Neutrophil (primary cell): ENCODE results near the gene RBP7.

Experiments used
- H3K27ac ChIP-seq: fragments of 200-600 bp; sonication (generic); 2 replicates; pipeline ENCODE4 v1.5.1; 2016; ENCODE audit warnings: mild to moderate bottlenecking, moderate library complexity
- H3K27me3 ChIP-seq: fragments of 200-600 bp; sonication (generic); 2 replicates; pipeline ENCODE4 v1.6.0; 2016; ENCODE audit warnings: mild to moderate bottlenecking
- H3K36me3 ChIP-seq: fragments of 200-600 bp; sonication (generic); 2 replicates; pipeline ENCODE4 v1.5.1; 2017
- H3K4me1 ChIP-seq, 2 experiments: fragments of 200-600 bp in 1 of 2; sonication (generic) in 1 of 2; 1 replicate in 1 of 2; 2 replicates in 1 of 2; pipeline versions ENCODE4 v1.5.1 to v1.6.1; 2013 to 2016; ENCODE audit warnings: low read depth in 1 of 2, low read length in 1 of 2, mild to moderate bottlenecking in 1 of 2, moderate library complexity in 1 of 2; ENCODE audit not compliant: control insufficient read depth in 1 of 2, insufficient read depth in 1 of 2
- H3K4me3 ChIP-seq, 2 experiments: fragments of 200-600 bp in 1 of 2; sonication (generic) in 1 of 2; 1 replicate in 1 of 2; 2 replicates in 1 of 2; pipeline ENCODE4 v1.5.1; 2013 to 2016; ENCODE audit warnings: low read depth in 1 of 2, low read length in 1 of 2, mild to moderate bottlenecking in 1 of 2, moderate library complexity in 1 of 2
- H3K9me3 ChIP-seq: fragments of 200-600 bp; sonication (generic); 2 replicates; pipeline ENCODE4 v1.5.1; 2016
- TF ChIP-seq, protein P1 (sequence below): fragments of 200-600 bp; sonication (generic); IDR thresholded peaks from 2 replicates; pipeline ENCODE4 v1.5.1; 2016; ENCODE audit warnings: antibody characterized with exemption

RBP7 gene

DNA sequence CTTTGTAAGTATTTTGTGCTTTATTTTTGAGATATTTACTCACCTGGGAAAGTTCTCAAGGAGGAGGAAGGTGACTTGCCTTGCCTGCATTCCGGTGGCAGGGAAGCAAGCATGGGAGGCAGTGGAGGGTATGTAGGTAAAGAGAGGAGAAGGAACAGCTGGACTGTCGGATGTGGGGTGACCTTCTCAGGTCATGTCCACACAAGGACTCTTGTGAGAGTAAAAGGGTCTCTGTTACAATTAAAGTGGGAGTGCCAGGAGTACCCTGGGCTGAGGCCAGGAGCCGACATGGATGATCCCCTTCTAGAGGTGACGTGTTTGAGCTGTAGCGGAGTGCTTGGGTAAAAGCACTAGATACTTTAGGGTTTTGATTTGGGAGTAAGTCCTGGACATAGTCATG is 60.8 kb downstream of the RBP7 start:
- peak overlapping the region; percentile 63 for H3K27ac ChIP-seq
- TF ChIP-seq, protein P1, sequence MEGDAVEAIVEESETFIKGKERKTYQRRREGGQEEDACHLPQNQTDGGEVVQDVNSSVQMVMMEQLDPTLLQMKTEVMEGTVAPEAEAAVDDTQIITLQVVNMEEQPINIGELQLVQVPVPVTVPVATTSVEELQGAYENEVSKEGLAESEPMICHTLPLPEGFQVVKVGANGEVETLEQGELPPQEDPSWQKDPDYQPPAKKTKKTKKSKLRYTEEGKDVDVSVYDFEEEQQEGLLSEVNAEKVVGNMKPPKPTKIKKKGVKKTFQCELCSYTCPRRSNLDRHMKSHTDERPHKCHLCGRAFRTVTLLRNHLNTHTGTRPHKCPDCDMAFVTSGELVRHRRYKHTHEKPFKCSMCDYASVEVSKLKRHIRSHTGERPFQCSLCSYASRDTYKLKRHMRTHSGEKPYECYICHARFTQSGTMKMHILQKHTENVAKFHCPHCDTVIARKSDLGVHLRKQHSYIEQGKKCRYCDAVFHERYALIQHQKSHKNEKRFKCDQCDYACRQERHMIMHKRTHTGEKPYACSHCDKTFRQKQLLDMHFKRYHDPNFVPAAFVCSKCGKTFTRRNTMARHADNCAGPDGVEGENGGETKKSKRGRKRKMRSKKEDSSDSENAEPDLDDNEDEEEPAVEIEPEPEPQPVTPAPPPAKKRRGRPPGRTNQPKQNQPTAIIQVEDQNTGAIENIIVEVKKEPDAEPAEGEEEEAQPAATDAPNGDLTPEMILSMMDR = no peak

DNA sequence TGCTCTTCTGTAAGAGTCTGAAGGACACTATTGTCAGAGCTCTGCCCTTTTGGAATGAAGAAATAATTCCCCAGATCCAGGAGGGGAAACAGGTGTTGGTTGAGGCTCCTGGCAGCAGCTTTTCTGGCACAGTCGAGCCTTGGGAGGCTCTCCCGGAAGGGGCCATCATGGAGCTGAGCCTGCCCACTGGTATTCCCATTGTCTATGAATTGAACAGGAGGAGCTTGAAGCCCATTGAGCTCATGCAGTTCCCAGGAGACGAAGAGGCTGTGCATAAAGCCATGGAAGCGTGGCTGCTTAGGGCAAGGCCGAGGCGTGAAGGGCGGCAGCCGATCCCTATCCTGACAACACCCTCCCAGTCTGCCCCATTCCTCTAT is 62.3 kb downstream of the RBP7 start:
- Histone ChIP-seq H3K4me3 (no peak overlapping the region), H3K27ac (peak overlapping the region; percentile 63), H3K27me3 (no peaks in the 10 kb centered on the region), H3K9me3 (no peaks in the 10 kb centered on the region), H3K4me1 (peaks cover 26 to 32% of the 10 kb centered on the region in 2 experiments), H3K36me3 (no peaks in the 10 kb centered on the region)
- TF ChIP-seq, protein P1 = no peak

More for the DNA sequence above, 60.8 kb downstream of the RBP7 start:
- H3K4me1 ChIP-seq = peaks cover 23 to 32% of the 10 kb centered on the region in 2 experiments
- H3K27me3 ChIP-seq = no peaks in the 10 kb centered on the region
- no peaks in the 10 kb centered on the region for H3K36me3 ChIP-seq
- no peak overlapping the region for H3K4me3 ChIP-seq
- no peaks in the 10 kb centered on the region for H3K9me3 ChIP-seq

DNA sequence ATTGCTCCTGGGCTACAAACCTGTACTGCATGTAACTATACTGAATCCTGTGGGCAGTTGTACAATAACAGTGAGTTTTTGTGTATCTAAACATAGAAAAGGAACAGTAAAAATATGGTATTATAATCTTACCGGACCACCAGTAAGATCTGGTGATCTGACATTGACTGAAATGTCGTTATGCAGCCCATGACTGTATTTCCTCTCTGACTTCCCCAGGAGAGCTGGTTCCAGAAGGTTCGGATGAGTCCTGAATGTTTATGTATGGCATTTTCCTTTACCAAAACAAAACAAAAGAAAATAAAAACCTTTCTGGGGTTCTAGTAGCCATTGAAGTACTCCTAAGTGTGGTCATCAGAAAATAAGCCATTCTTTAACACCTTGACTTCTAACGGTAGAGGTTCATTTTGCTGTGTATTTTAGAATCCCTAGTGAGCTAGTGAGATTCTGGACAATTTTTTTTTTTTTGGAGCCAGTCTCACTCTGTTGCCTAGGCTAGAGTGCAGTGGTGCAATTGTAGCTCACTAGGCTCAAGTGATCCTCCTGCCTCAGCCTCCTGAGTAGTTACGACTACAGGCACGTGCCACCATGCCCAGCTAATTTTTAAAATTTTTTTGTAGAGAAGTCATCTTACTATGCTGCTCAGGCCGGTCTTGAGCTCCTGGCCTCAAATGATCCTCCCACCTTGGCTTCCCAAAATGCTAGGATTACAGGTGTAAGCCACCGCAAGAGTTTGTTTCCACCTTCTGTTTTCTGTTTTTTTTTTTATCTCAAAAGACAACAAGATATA is 63.5 kb downstream of the RBP7 start:
- TF ChIP-seq, protein P1 = no peak
- no peak overlapping the region for H3K4me3 ChIP-seq
- H3K4me1 ChIP-seq = peaks cover 29 to 35% of the 10 kb centered on the region in 2 experiments
- H3K27me3 ChIP-seq = no peaks in the 10 kb centered on the region
- H3K27ac ChIP-seq = peak overlapping the region; percentile 63
- H3K9me3 ChIP-seq = no peaks in the 10 kb centered on the region
- H3K36me3 ChIP-seq = no peaks in the 10 kb centered on the region

DNA sequence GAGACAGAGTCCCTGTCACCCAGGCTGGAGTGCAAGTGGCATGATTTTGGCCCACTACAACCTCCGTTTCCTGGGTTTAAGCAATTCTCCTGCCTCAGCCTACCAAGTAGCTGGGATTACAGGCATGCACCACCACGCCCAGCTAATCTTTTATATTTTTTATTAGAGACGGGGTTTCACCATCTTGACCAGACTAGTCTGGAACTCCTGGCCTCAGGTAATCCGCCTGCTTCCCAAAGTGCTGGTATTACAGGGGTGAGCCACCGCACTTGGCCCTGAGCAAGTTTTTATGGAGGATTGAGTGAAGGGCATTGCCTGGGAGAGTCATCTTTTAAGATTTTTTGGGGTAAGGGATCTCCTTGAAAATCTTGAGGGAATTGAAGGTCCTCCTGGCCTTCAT is 64.2 kb downstream of the RBP7 start:
- H3K4me1 ChIP-seq = peaks cover 25 to 34% of the 10 kb centered on the region in 2 experiments
- peak overlapping the region; percentile 63 for H3K27ac ChIP-seq
- no peaks in the 10 kb centered on the region for H3K36me3 ChIP-seq
- no peaks in the 10 kb centered on the region for H3K27me3 ChIP-seq
- TF ChIP-seq, protein P1 = no peak
- no peaks in the 10 kb centered on the region for H3K9me3 ChIP-seq
- no peak overlapping the region for H3K4me3 ChIP-seq

DNA sequence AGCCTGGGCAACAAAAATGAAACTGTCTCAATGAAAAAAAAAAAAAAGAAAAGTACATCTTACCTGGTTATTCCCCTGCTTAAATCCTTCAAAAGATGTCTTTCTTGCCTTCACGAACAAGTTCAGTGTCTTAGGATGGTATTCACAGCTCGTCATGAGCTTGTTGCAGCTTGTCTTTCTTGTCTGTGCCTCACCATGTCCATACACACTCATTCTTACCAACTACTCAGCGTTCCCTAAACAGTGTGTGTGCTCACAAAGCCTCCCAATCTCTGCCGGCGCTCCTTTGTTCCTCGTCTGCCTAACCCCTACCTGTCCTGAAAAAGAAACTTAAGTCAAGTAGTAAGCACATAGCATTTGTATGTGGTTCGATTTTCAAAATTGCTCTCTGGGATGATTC is 66.8 kb downstream of the RBP7 start:
- no peaks in the 10 kb centered on the region for H3K36me3 ChIP-seq
- H3K4me3 ChIP-seq = no peak overlapping the region
- no peaks in the 10 kb centered on the region for H3K9me3 ChIP-seq
- H3K27me3 ChIP-seq = no peaks in the 10 kb centered on the region
- H3K27ac ChIP-seq = peak overlapping the region; percentile 26
- H3K4me1 ChIP-seq = peaks cover 28 to 36% of the 10 kb centered on the region in 2 experiments
- TF ChIP-seq, protein P1 = no peak
